Neural cell (in vitro differentiated cells): ENCODE data around the gene SLC22A5. TPM values are rescaled to one million over a fixed set of nuclear protein-coding genes. Genes with fewer than 3 reads are reported as not detected.

ENCODE experiments used
- H2AFZ ChIP-seq: fragments of 200-600, 300-800 bp; sonication (generic), shearing (Covaris generic); 2 replicates; pipeline ENCODE4 v1.6.0; 2014; ENCODE audit warnings: low read depth, mild to moderate bottlenecking, antibody characterized with exemption, low read length, moderate library complexity
- H3F3A ChIP-seq: fragments of 200-600 bp; shearing (Covaris generic); 2 replicates; pipeline ENCODE4 v1.6.1; 2016; ENCODE audit warnings: mild to moderate bottlenecking, moderate library complexity, mixed read lengths, antibody characterized with exemption, low read length; ENCODE audit not compliant: insufficient read depth, poor library complexity, severe bottlenecking
- H3K27ac ChIP-seq: fragments of 200-600, 300-800 bp; sonication (generic), shearing (Covaris generic); 2 replicates; pipeline ENCODE4 v1.5.1; 2014; ENCODE audit warnings: mild to moderate bottlenecking, low read length, moderate library complexity
- H3K27me3 ChIP-seq: fragments of 300-800, 200-600 bp; sonication (generic), shearing (Covaris generic); 2 replicates; pipeline ENCODE4 v1.6.0; 2014; ENCODE audit warnings: mild to moderate bottlenecking, low read depth, low read length, moderate library complexity; ENCODE audit not compliant: insufficient read depth
- H3K36me3 ChIP-seq: fragments of 300-800, 200-600 bp; sonication (generic), shearing (Covaris generic); 2 replicates; pipeline ENCODE4 v1.5.1; 2014; ENCODE audit warnings: mild to moderate bottlenecking, antibody characterized with exemption, low read length, moderate library complexity; ENCODE audit not compliant: insufficient read depth
- H3K4me2 ChIP-seq: fragments of 300-800, 200-600 bp; sonication (generic), shearing (Covaris generic); 2 replicates; pipeline ENCODE4 v1.6.0; 2014; ENCODE audit warnings: mild to moderate bottlenecking, low read length
- H3K4me3 ChIP-seq: fragments of 300-800, 200-600 bp; sonication (generic), shearing (Covaris generic); 2 replicates; pipeline ENCODE4 v1.5.1; 2014; ENCODE audit warnings: mild to moderate bottlenecking, low read length, moderate library complexity
- H3K79me2 ChIP-seq: fragments of 200-600 bp; shearing (Covaris generic); replicated peaks from 2 replicates; pipeline ENCODE4 v1.6.0; 2014; ENCODE audit warnings: mild to moderate bottlenecking, low read length, moderate library complexity; ENCODE audit not compliant: insufficient read depth
- H3K9ac ChIP-seq: fragments of 300-800, 200-600 bp; sonication (generic), shearing (Covaris generic); 2 replicates; pipeline ENCODE4 v1.6.1; 2016; ENCODE audit warnings: mild to moderate bottlenecking, low read length, mixed read lengths
- H3K9me2 ChIP-seq: fragments of 200-600 bp; shearing (Covaris generic); 2 replicates; pipeline ENCODE4 v1.6.1; 2016; ENCODE audit warnings: mild to moderate bottlenecking, low read length, mixed read lengths; ENCODE audit not compliant: insufficient read depth
- H3K9me3 ChIP-seq: fragments of 200-600, 300-800 bp; sonication (generic), shearing (Covaris generic); 2 replicates; pipeline ENCODE4 v1.6.1; 2016; ENCODE audit warnings: mild to moderate bottlenecking, mixed run types, low read length, moderate library complexity, mixed read lengths
- H4K20me1 ChIP-seq: fragments of 200-600 bp; shearing (Covaris generic); 2 replicates; pipeline ENCODE4 v1.6.1; 2016; ENCODE audit warnings: mild to moderate bottlenecking, mixed run types; ENCODE audit not compliant: insufficient read depth
- EP300 ChIP-seq: fragments of 450-650 bp; conservative IDR thresholded peaks from 2 replicates; pipeline ENCODE4 v1.6.1; 2014; ENCODE audit warnings: antibody characterized with exemption, mild to moderate bottlenecking, moderate library complexity; ENCODE audit not compliant: poor library complexity, severe bottlenecking
- EZH2 ChIP-seq: fragments of 200-600, 300-800 bp; shearing (Covaris generic), sonication (generic); IDR thresholded peaks from 2 replicates; pipeline ENCODE4 v1.6.1; 2014; ENCODE audit warnings: antibody characterized with exemption, low read length, borderline replicate concordance, mild to moderate bottlenecking; ENCODE audit not compliant: insufficient read depth, poor library complexity, severe bottlenecking
- MXI1 ChIP-seq: fragments of 450-650 bp; conservative IDR thresholded peaks from 2 replicates; pipeline ENCODE4 v1.6.1; 2014; ENCODE audit warnings: antibody characterized with exemption, mild to moderate bottlenecking; ENCODE audit not compliant: poor library complexity, severe bottlenecking
- POLR2AphosphoS5 ChIP-seq: IDR thresholded peaks from 2 replicates; pipeline ENCODE4 v1.6.1; 2012
- RAD21 ChIP-seq: fragments of 450-650 bp; conservative IDR thresholded peaks from 2 replicates; pipeline ENCODE4 v1.6.1; 2014; ENCODE audit warnings: antibody characterized with exemption, mild to moderate bottlenecking, moderate library complexity
- SMC3 ChIP-seq: fragments of 450-650 bp; conservative IDR thresholded peaks from 2 replicates; pipeline ENCODE4 v1.6.1; 2014; ENCODE audit warnings: antibody characterized with exemption, mild to moderate bottlenecking, moderate library complexity; ENCODE audit not compliant: poor library complexity
- TAF1 ChIP-seq: IDR thresholded peaks from 2 replicates; pipeline ENCODE4 v1.6.1; 2012; ENCODE audit warnings: low read depth
- polyA plus RNA-seq: library from polyadenylated mRNA; depleted of rRNA; stranded (reverse); fragments of >200 nt; gene quantifications from 2 replicates; pipeline ENCODE4 v1.2.3, GENCODE V29; 2014
- TF ChIP-seq, protein P1 (sequence below): IDR thresholded peaks from 2 replicates; pipeline ENCODE4 v1.6.1; 2012; ENCODE audit warnings: borderline replicate concordance
- TF ChIP-seq, protein P2 (sequence below): fragments of 450-650 bp; IDR thresholded peaks from 2 replicates; pipeline ENCODE4 v1.5.1; 2014; ENCODE audit warnings: antibody characterized with exemption, mild to moderate bottlenecking, moderate library complexity; ENCODE audit not compliant: poor library complexity, severe bottlenecking

Gene SLC22A5
- polyA plus RNA-seq, 1 donor from 2014 or later: 5.5 TPM

DNA sequence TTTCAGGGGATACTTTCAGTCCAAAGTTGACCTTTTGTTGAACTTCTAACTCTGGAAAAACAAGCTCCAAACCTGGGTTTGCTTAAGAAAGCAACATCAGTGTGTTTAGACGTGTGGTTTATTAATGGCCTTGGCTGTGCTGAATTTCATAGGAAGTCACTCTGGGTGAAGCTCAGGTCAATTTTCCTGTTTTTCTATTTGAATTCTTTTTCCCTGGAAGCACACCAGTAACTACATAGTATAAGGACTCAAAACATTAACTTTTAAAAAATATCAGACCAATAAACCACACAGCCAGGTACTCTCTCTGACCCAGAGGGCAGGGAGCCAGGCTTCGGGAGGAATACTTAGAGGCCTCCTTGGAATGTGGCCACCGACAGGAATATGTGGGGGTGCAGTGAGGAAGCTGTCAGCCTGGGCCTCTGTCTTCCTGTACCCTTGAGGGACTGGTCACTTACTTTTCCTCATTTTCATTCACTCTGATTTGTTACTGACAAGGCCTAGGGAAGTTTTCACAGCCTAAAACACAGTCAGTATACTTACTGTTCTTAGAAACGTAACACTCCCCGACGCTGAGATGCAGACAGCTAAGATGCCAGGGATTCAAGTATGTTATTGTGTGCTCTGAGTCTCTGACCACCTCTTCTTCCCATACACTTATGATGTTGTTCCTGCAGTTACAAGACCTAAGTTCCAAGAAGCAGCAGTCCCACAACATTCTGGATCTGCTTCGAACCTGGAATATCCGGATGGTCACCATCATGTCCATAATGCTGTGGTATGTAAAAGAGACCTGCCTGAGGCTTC, 18.9 kb downstream of the SLC22A5 start:
- no peaks in the 10 kb centered on the region for H3K36me3 ChIP-seq
- H3F3A ChIP-seq: no peaks in the 10 kb centered on the region
- H3K4me2 ChIP-seq: no peak overlapping the region
- no peaks in the 10 kb centered on the region for H4K20me1 ChIP-seq
- H2AFZ ChIP-seq: no peak overlapping the region
- H3K27ac ChIP-seq: no peak overlapping the region
- no peaks in the 10 kb centered on the region for H3K79me2 ChIP-seq
- no peak overlapping the region for H3K9ac ChIP-seq
- no peaks in the 10 kb centered on the region for H3K27me3 ChIP-seq
- H3K4me3 ChIP-seq: no peak overlapping the region
- TF ChIP-seq MXI1 (no peak), EZH2 (no peak), SMC3 (no peak), POLR2AphosphoS5 (no peak), RAD21 (no peak), EP300 (no peak), TAF1 (no peak)
- TF ChIP-seq, protein P1, sequence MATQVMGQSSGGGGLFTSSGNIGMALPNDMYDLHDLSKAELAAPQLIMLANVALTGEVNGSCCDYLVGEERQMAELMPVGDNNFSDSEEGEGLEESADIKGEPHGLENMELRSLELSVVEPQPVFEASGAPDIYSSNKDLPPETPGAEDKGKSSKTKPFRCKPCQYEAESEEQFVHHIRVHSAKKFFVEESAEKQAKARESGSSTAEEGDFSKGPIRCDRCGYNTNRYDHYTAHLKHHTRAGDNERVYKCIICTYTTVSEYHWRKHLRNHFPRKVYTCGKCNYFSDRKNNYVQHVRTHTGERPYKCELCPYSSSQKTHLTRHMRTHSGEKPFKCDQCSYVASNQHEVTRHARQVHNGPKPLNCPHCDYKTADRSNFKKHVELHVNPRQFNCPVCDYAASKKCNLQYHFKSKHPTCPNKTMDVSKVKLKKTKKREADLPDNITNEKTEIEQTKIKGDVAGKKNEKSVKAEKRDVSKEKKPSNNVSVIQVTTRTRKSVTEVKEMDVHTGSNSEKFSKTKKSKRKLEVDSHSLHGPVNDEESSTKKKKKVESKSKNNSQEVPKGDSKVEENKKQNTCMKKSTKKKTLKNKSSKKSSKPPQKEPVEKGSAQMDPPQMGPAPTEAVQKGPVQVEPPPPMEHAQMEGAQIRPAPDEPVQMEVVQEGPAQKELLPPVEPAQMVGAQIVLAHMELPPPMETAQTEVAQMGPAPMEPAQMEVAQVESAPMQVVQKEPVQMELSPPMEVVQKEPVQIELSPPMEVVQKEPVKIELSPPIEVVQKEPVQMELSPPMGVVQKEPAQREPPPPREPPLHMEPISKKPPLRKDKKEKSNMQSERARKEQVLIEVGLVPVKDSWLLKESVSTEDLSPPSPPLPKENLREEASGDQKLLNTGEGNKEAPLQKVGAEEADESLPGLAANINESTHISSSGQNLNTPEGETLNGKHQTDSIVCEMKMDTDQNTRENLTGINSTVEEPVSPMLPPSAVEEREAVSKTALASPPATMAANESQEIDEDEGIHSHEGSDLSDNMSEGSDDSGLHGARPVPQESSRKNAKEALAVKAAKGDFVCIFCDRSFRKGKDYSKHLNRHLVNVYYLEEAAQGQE: no peak
- TF ChIP-seq, protein P2, sequence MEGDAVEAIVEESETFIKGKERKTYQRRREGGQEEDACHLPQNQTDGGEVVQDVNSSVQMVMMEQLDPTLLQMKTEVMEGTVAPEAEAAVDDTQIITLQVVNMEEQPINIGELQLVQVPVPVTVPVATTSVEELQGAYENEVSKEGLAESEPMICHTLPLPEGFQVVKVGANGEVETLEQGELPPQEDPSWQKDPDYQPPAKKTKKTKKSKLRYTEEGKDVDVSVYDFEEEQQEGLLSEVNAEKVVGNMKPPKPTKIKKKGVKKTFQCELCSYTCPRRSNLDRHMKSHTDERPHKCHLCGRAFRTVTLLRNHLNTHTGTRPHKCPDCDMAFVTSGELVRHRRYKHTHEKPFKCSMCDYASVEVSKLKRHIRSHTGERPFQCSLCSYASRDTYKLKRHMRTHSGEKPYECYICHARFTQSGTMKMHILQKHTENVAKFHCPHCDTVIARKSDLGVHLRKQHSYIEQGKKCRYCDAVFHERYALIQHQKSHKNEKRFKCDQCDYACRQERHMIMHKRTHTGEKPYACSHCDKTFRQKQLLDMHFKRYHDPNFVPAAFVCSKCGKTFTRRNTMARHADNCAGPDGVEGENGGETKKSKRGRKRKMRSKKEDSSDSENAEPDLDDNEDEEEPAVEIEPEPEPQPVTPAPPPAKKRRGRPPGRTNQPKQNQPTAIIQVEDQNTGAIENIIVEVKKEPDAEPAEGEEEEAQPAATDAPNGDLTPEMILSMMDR: no peak
- no peaks in the 10 kb centered on the region for H3K9me3 ChIP-seq
- no peaks in the 10 kb centered on the region for H3K9me2 ChIP-seq

DNA sequence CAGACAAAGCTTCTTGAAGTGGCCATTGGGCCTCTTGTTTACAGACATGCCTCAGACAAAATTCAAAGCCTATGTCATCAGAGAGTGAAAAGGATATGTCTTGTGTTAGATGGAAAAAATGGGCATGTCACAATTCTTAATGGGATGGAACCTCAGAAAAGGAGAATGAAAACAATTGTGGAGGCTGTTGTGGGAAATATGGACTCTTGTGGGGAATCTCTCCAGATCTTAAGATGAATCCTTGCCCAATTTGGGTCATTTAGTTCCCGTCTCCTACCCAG, 19.5 kb downstream of the SLC22A5 start:
- TF ChIP-seq EZH2 (no peak), EP300 (no peak), SMC3 (no peak), RAD21 (no peak), MXI1 (no peak), POLR2AphosphoS5 (no peak), TAF1 (no peak)
- TF ChIP-seq, protein P2: no peak
- TF ChIP-seq, protein P1: no peak
- no peak overlapping the region for H3K9ac ChIP-seq

More for the DNA sequence above, 19.5 kb downstream of the SLC22A5 start:
- Histone ChIP-seq H4K20me1 (no peaks in the 10 kb centered on the region), H3F3A (no peaks in the 10 kb centered on the region), H2AFZ (no peak overlapping the region), H3K9me3 (no peaks in the 10 kb centered on the region), H3K36me3 (no peaks in the 10 kb centered on the region), H3K27me3 (no peaks in the 10 kb centered on the region), H3K79me2 (no peaks in the 10 kb centered on the region), H3K4me3 (no peak overlapping the region), H3K9me2 (no peaks in the 10 kb centered on the region), H3K27ac (no peak overlapping the region), H3K4me2 (no peak overlapping the region)
